ENCODE results near the gene ADGRG6. TPM values are rescaled to one million over a fixed set of nuclear protein-coding genes. Genes with fewer than 3 reads are reported as not detected.
"Not testable (repeated sequence)": the region's sequence is repeated elsewhere in the genome, so short reads cannot be mapped to it uniquely, and the experiment has no call there.

The ADGRG6 gene
- polyA plus RNA-seq, 1 of the 3 experiments (the other 2 are of a cell fraction) = 61.5 TPM

GRCh38 chr6:142452993-142453392 lies 151.2 kb downstream of the ADGRG6 start:
- H3K4me2 ChIP-seq = no peak overlapping the region
- H4K20me1 ChIP-seq (ENCODE audit: insufficient read depth) = no peaks in the 10 kb centered on the region
- H2AFZ ChIP-seq (ENCODE audit: low read depth) = no peak overlapping the region
- H3K79me2 ChIP-seq (ENCODE audit: insufficient read depth) = no peaks in the 10 kb centered on the region
- no peak overlapping the region for H3K4me3 ChIP-seq (ENCODE audit: low read depth in 2 of 2, low read length in 1 of 2)
- no peak overlapping the region for H3K27ac ChIP-seq (ENCODE audit: low read depth in 2 of 2, low read length in 1 of 2)
- H3K9ac ChIP-seq = no peak overlapping the region
- POLR2A ChIA-PET = no interaction called here
- no peak for TF ChIP-seq SIN3A (IDR thresholded peaks at IDR 0.05; ENCODE audit: borderline replicate concordance, low read depth, low read length)
- no peaks in the 10 kb centered on the region for H3K4me1 ChIP-seq (ENCODE audit: control insufficient read depth in 1 of 2, insufficient read depth in 2 of 2, low read depth in 1 of 2, low read length in 1 of 2)
- no peaks in the 10 kb centered on the region for H3K9me2 ChIP-seq
- no peaks in the 10 kb centered on the region for H3K9me3 ChIP-seq
- H3F3A ChIP-seq (replicated peaks; ENCODE audit: insufficient read depth) = peaks cover 11% of the 10 kb centered on the region
- no peaks in the 10 kb centered on the region for H3K27me3 ChIP-seq (ENCODE audit: insufficient read depth)
- WGBS (ENCODE audit: low lambda C conversion rate) = 39% methylated on average over 1 of the region's 2 CpGs
- peaks cover 22 to 36% of the 10 kb centered on the region in 2 experiments for H3K36me3 ChIP-seq (replicated peaks in 1 of 2; ENCODE audit: control insufficient read depth in 1 of 2, insufficient read depth in 2 of 2, low read length in 1 of 2)
- CTCF ChIA-PET = interaction anchor here (1.8 kb wide), 1 partner anchor 22 kb away, joined by 4 read pairs; no protein-coding TSS in a partner anchor
- no peak for DNase-seq

GRCh38 chr6:142454196-142454595 lies 152.4 kb downstream of the ADGRG6 start:
- H3K4me3 ChIP-seq (ENCODE audit: low read depth in 2 of 2, low read length in 1 of 2); H3K79me2 ChIP-seq (ENCODE audit: insufficient read depth); H3K27me3 ChIP-seq (ENCODE audit: insufficient read depth); H3K9me2 ChIP-seq; CTCF ChIA-PET; H2AFZ ChIP-seq (ENCODE audit: low read depth); H3K4me1 ChIP-seq (ENCODE audit: control insufficient read depth in 1 of 2, insufficient read depth in 2 of 2, low read depth in 1 of 2, low read length in 1 of 2); H3K27ac ChIP-seq (ENCODE audit: low read depth in 2 of 2, low read length in 1 of 2); DNase-seq; H3K9ac ChIP-seq; H3K4me2 ChIP-seq; H3K9me3 ChIP-seq; H4K20me1 ChIP-seq (ENCODE audit: insufficient read depth); POLR2A ChIA-PET: not testable (repeated sequence)
- WGBS (ENCODE audit: low lambda C conversion rate) = 96% methylated on average over 1 of the region's 1 CpG
- peaks cover 14% of the 10 kb centered on the region for H3F3A ChIP-seq (replicated peaks; ENCODE audit: insufficient read depth)
- peaks cover 16 to 28% of the 10 kb centered on the region in 2 experiments for H3K36me3 ChIP-seq (replicated peaks in 1 of 2; ENCODE audit: control insufficient read depth in 1 of 2, insufficient read depth in 2 of 2, low read length in 1 of 2)

- DNase-seq; H3K27me3 ChIP-seq (ENCODE audit: insufficient read depth); H3K9me3 ChIP-seq; H2AFZ ChIP-seq (ENCODE audit: low read depth); H3K4me3 ChIP-seq (ENCODE audit: low read depth in 2 of 2, low read length in 1 of 2); H3K9me2 ChIP-seq; POLR2A ChIA-PET; H3K4me1 ChIP-seq (ENCODE audit: control insufficient read depth in 1 of 2, insufficient read depth in 2 of 2, low read depth in 1 of 2, low read length in 1 of 2); H3K79me2 ChIP-seq (ENCODE audit: insufficient read depth); H3K4me2 ChIP-seq; H3K9ac ChIP-seq; H3K27ac ChIP-seq (ENCODE audit: low read depth in 2 of 2, low read length in 1 of 2); H4K20me1 ChIP-seq (ENCODE audit: insufficient read depth): not testable (repeated sequence)
- WGBS (ENCODE audit: low lambda C conversion rate) = 33% methylated on average over 2 of the region's 2 CpGs
- peaks cover 20% of the 10 kb centered on the region for H3F3A ChIP-seq (replicated peaks; ENCODE audit: insufficient read depth)
- CTCF ChIA-PET = interaction anchor here (0.8 to 0.9 kb wide), 2 partner anchors 17 to 20 kb away, joined by 3 to 4 read pairs; no protein-coding TSS in a partner anchor
- H3K36me3 ChIP-seq (replicated peaks in 1 of 2; ENCODE audit: control insufficient read depth in 1 of 2, insufficient read depth in 2 of 2, low read length in 1 of 2) = peaks cover 16 to 25% of the 10 kb centered on the region in 2 experiments
These were observed 153.0 kb downstream of the ADGRG6 start for GRCh38 chr6:142454848-142455247.

- H3K9me3 ChIP-seq = no peaks in the 10 kb centered on the region
- POLR2A ChIA-PET = no interaction called here
- H3K79me2 ChIP-seq (ENCODE audit: insufficient read depth) = no peaks in the 10 kb centered on the region
- no peaks in the 10 kb centered on the region for H3K4me1 ChIP-seq (ENCODE audit: control insufficient read depth in 1 of 2, insufficient read depth in 2 of 2, low read depth in 1 of 2, low read length in 1 of 2)
- H3K27ac ChIP-seq (ENCODE audit: low read depth in 2 of 2, low read length in 1 of 2) = no peak overlapping the region
- H3K36me3 ChIP-seq (replicated peaks in 1 of 2; ENCODE audit: control insufficient read depth in 1 of 2, insufficient read depth in 2 of 2, low read length in 1 of 2) = peaks cover 9 to 20% of the 10 kb centered on the region in 2 experiments
- 53% methylated on average over 8 of the region's 8 CpGs for WGBS (ENCODE audit: low lambda C conversion rate)
- no peaks in the 10 kb centered on the region for H4K20me1 ChIP-seq (ENCODE audit: insufficient read depth)
- no peak overlapping the region for H3K4me3 ChIP-seq (ENCODE audit: low read depth in 2 of 2, low read length in 1 of 2)
- CTCF ChIA-PET = interaction anchor here (0.9 kb wide), 1 partner anchor 19 kb away, joined by 4 read pairs; no protein-coding TSS in a partner anchor
- H3K4me2 ChIP-seq = no peak overlapping the region
- H3K27me3 ChIP-seq (ENCODE audit: insufficient read depth) = no peaks in the 10 kb centered on the region
- peaks cover 20% of the 10 kb centered on the region for H3F3A ChIP-seq (replicated peaks; ENCODE audit: insufficient read depth)
- DNase-seq = no peak
- H3K9ac ChIP-seq = no peak overlapping the region
- no peak overlapping the region for H2AFZ ChIP-seq (ENCODE audit: low read depth)
- no peaks in the 10 kb centered on the region for H3K9me2 ChIP-seq
- no peak for TF ChIP-seq TEAD4 (IDR thresholded peaks at IDR 0.05; ENCODE audit: borderline replicate concordance, insufficient read depth)
- TF ChIP-seq RCOR1 (IDR thresholded peaks at IDR 0.05; ENCODE audit: low read length) = no peak
- TF ChIP-seq USF2 (IDR thresholded peaks at IDR 0.05; ENCODE audit: borderline replicate concordance, low read depth, low read length) = no peak
- no peak for TF ChIP-seq TCF12 (IDR thresholded peaks at IDR 0.05)
- TF ChIP-seq PBX3 (IDR thresholded peaks at IDR 0.05) = no peak
- TF ChIP-seq GATA2 (CRISPR knock-in tag; IDR thresholded peaks at IDR 0.05) = no peak
- no peak for TF ChIP-seq USF1 (IDR thresholded peaks at IDR 0.05; ENCODE audit: borderline replicate concordance, low read depth)
- TF ChIP-seq MAX (IDR thresholded peaks at IDR 0.05; ENCODE audit: low read depth) = no peak
These were observed 154.3 kb downstream of the ADGRG6 start for GRCh38 chr6:142455957-142456589.
